Measurements from ENCODE around the gene IFT25.

IFT25 gene

GRCh38 chr1:53927376-53927881 is 18.1 kb downstream of the IFT25 start:
- H3K4me3 ChIP-seq (ENCODE audit: low read depth, low read length) = no peak overlapping the region
- ChIA-PET POLR2A (interaction anchor here (0.9 kb wide), 1 partner anchor 18 kb away, joined by 3 read pairs; the partner anchor contains the start of gene IFT25), CTCF (interaction anchor here (0.6 kb wide), 1 partner anchor 33 kb away, joined by 3 read pairs; no protein-coding TSS in a partner anchor)
- no peak for TF ChIP-seq GFI1B (tag by site-specific recombination; IDR thresholded peaks at IDR 0.05)
- peak; percentile 58 for TF ChIP-seq SCRT2 (tag by site-specific recombination; IDR thresholded peaks at IDR 0.05)
- TF ChIP-seq SCRT1 (tag by site-specific recombination; IDR thresholded peaks at IDR 0.05; ENCODE audit: borderline replicate concordance) = peak; percentile 52; the same call in 1 of the 2 replicates
- no peak for TF ChIP-seq ZNF19 (tag by site-specific recombination; IDR thresholded peaks at IDR 0.05; ENCODE audit: low read depth)
- no peaks in the 10 kb centered on the region for H3K4me1 ChIP-seq (ENCODE audit: control insufficient read depth, insufficient read depth, low read length)
- H3K27ac ChIP-seq (ENCODE audit: extremely low read depth, low read depth, low read length) = no peak overlapping the region
- H3K36me3 ChIP-seq (ENCODE audit: control insufficient read depth in 2 of 2, insufficient read depth in 1 of 2, low read length in 2 of 2) = peaks cover 19 to 64% of the 10 kb centered on the region in 2 experiments
- H3K9me3 ChIP-seq (ENCODE audit: control insufficient read depth, insufficient read depth, low read depth, low read length) = no peaks in the 10 kb centered on the region

GRCh38 chr1:53919675-53920066 is 25.8 kb downstream of the IFT25 start:
- ChIA-PET POLR2A (no interaction called here), CTCF (interaction anchor here (0.6 kb wide), 1 partner anchor 93 kb away, joined by 3 read pairs; no protein-coding TSS in a partner anchor)
- Histone ChIP-seq H3K4me1 (ENCODE audit: control insufficient read depth, insufficient read depth, low read length) (no peaks in the 10 kb centered on the region), H3K36me3 (ENCODE audit: control insufficient read depth in 2 of 2, insufficient read depth in 1 of 2, low read length in 2 of 2) (peaks cover 6 to 64% of the 10 kb centered on the region in 2 experiments), H3K4me3 (ENCODE audit: low read depth, low read length) (no peak overlapping the region), H3K9me3 (ENCODE audit: control insufficient read depth, insufficient read depth, low read depth, low read length) (no peaks in the 10 kb centered on the region), H3K27ac (ENCODE audit: extremely low read depth, low read depth, low read length) (no peak overlapping the region)
- TF ChIP-seq ZNF747 (tag by site-specific recombination; IDR thresholded peaks at IDR 0.05) (no peak), GLIS2 (tag by site-specific recombination; IDR thresholded peaks at IDR 0.05) (no peak), ZNF18 (tag by site-specific recombination; IDR thresholded peaks at IDR 0.05) (no peak), ZNF2 (tag by site-specific recombination; IDR thresholded peaks at IDR 0.05) (no peak), ZNF776 (tag by site-specific recombination; IDR thresholded peaks at IDR 0.05; ENCODE audit: borderline replicate concordance) (no peak), ZNF521 (tag by site-specific recombination; IDR thresholded peaks at IDR 0.05) (no peak), ZNF23 (tag by site-specific recombination; IDR thresholded peaks at IDR 0.05; ENCODE audit: borderline replicate concordance) (no peak), ZNF621 (tag by site-specific recombination; IDR thresholded peaks at IDR 0.05) (no peak), ZNF580 (tag by site-specific recombination; IDR thresholded peaks at IDR 0.05) (no peak), ZNF114 (tag by site-specific recombination; IDR thresholded peaks at IDR 0.05) (no peak)

GRCh38 chr1:53918343-53918742 is 27.2 kb downstream of the IFT25 start:
- no peaks in the 10 kb centered on the region for H3K4me1 ChIP-seq (ENCODE audit: control insufficient read depth, insufficient read depth, low read length)
- no peak overlapping the region for H3K4me3 ChIP-seq (ENCODE audit: low read depth, low read length)
- ChIA-PET CTCF (interaction anchor here (0.5 to 0.6 kb wide), 2 partner anchors 1206 to 1679 kb away, joined by 3 to 5 read pairs; no protein-coding TSS in a partner anchor), POLR2A (interaction anchor here (0.7 kb wide), 1 partner anchor 488 kb away, joined by 6 read pairs; no protein-coding TSS in a partner anchor)
- H3K9me3 ChIP-seq (ENCODE audit: control insufficient read depth, insufficient read depth, low read depth, low read length) = no peaks in the 10 kb centered on the region
- TF ChIP-seq HIC1 (tag by site-specific recombination; IDR thresholded peaks at IDR 0.05) (no peak), ZNF580 (tag by site-specific recombination; IDR thresholded peaks at IDR 0.05) (no peak), ZSCAN5A (tag by site-specific recombination; IDR thresholded peaks at IDR 0.05) (no peak), ZNF670 (tag by site-specific recombination; IDR thresholded peaks at IDR 0.05; ENCODE audit: low read depth) (no peak), ZNF280C (tag by site-specific recombination; IDR thresholded peaks at IDR 0.05) (no peak), ZNF48 (tag by site-specific recombination; IDR thresholded peaks at IDR 0.05) (no peak), ZNF211 (tag by site-specific recombination; IDR thresholded peaks at IDR 0.05; ENCODE audit: low read depth) (no peak)
- no peak overlapping the region for H3K27ac ChIP-seq (ENCODE audit: extremely low read depth, low read depth, low read length)
- peaks cover 0 to 53% of the 10 kb centered on the region in 2 experiments; a peak in 2 of 3 replicates for H3K36me3 ChIP-seq (ENCODE audit: control insufficient read depth in 2 of 2, insufficient read depth in 1 of 2, low read length in 2 of 2)

Measured in HEK293 (cell line).